Stimulated activated naive CD4-positive, alpha-beta T cell (primary cell): ENCODE data around the gene TAF11L2.
"Not testable (repeated sequence)": the region's sequence is repeated elsewhere in the genome, so short reads cannot be mapped to it uniquely, and the experiment has no call there.

Source experiments
- DNase-seq, 6 experiments: peaks; one replicate each; lab custom pipeline; 2025; lab: John Stamatoyannopoulos, UW

The TAF11L2 gene

DNA sequence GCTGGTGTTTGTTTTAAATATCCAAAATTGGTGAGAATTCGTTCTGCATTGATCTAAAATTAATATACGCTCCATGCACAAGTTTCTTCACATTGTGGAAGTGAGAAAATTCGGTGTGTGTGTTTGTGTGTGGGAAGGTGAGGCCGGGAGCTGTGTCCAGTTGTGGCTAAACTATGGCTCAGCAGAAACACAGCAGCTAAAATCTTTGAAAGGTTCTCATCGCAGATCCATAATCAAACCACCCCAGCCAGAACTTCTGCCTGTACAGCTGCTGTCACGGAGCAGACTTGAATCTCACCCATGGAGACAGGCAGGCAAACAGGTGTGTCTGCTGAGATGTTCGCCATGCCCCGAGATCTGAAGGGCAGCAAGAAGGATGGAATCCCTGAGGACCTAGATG lies at the start of gene TAF11L2:
Gene TAF11L2, plus strand, starts transcription at position 301 of the 400 bp plus-strand sequence.
- DNase-seq: not testable (repeated sequence)

DNA sequence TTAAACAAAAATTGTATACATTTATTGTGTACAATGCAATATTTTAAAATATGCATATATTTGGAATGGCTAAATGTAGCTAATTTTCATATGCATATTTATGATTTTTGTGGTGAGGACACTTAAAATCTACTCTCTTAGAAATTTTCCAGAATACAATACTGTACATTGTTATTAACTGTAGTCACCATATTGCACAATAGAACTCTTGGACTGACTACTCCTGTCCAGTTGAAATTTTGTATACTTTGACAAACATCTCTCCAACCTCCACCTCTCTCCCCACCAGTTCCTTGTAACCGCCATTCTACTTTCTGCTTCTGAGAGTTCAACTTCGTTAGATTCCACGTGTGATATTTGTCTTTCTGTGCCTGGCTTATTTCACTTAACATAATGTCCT lies 49.2 kb upstream of the TAF11L2 start:
- DNase-seq: no peak

GRCh38 chr5:17452936-17453335 lies 45.1 kb upstream of the TAF11L2 start:
- DNase-seq: no peak

DNA sequence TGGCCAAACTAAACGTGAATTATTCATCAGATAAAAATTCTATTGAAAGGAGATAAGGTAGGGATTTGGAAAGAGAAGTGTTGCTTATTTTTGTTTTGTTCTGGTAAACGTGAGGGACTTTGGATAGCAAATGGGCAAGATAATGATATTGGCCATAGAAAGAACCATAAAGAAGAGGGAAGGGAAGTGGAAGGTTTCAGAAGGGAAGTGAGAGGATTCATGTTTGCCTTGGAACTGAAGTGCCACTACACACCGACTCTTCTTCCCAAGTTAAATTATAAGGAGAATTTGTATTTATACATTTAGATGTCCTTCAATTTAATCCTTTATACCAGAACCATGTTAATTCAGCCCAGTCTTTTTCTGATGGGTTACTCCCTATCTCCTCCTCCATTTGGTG lies 42.1 kb upstream of the TAF11L2 start:
- DNase-seq: no peak

DNA sequence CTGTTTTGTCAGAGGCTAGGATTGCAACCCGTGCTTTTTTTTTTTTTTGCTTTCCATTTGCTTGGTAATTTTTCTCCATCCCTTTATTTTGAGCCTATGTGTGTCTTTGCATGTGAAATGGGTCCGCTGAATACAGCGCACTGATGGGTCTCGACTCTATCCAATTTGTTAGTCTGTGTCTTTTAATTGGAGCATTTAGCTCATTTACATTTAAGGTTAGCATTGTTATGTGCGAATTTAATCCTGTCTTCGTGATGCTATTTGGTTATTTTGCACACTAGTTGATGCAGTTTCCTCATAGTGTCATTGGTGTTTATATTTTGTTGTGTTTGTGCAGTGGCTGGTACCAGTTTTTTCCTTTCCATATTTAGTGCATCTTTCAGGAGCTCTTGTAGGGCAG lies 36.2 kb upstream of the TAF11L2 start:
- no peak for DNase-seq

GRCh38 chr5:17463653-17464052 lies 34.4 kb upstream of the TAF11L2 start:
- DNase-seq: no peak

DNA sequence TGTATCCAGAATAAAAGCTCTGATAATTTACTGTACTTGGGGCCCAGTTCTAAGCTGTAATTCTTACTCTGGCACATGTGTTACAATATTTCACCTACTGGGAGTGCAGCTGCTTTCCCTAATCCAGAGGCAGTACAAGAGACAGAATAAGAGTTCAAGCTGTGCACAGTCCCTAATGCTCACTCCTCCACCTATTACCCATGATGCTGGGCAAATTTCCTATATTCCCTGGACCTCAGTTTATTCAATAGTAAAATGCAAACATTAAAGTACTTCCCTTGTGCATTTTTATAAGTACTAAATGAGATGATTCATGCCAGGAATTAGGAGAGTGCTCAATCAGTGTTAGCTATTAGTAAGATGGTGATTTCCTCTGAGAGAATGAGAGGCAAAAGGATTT lies 28.0 kb upstream of the TAF11L2 start:
- no peak for DNase-seq

DNA sequence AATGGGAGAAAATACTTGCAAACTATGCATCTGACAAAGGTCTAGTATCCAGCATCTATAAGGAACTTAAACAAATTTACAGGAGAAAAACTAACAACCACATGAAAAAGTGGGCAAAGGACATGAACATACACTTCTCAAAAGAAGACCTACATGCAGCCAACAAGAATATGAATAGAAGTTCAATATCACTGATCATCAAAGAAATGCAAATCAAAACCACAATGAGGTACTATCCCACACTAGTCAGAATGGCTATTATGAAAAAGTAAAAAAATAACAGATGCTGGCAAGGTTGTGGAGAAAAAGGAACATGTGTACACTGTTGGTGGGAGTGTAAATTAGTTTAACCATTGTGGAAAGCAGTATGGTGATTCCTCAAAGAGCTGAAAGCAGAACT lies 23.0 kb upstream of the TAF11L2 start:
- not testable (repeated sequence) for DNase-seq

- DNase-seq: no peak
Observed at GRCh38 chr5:17477043-17477442, 21.0 kb upstream of the TAF11L2 start.

GRCh38 chr5:17477573-17478265 lies 20.3 kb upstream of the TAF11L2 start:
- DNase-seq: no peak

GRCh38 chr5:17481378-17481777 lies 16.7 kb upstream of the TAF11L2 start:
- DNase-seq: no peak

GRCh38 chr5:17482790-17483189 lies 15.2 kb upstream of the TAF11L2 start:
- DNase-seq: no peak

GRCh38 chr5:17486464-17487173 lies 11.4 kb upstream of the TAF11L2 start:
- DNase-seq: not testable (repeated sequence)

DNA sequence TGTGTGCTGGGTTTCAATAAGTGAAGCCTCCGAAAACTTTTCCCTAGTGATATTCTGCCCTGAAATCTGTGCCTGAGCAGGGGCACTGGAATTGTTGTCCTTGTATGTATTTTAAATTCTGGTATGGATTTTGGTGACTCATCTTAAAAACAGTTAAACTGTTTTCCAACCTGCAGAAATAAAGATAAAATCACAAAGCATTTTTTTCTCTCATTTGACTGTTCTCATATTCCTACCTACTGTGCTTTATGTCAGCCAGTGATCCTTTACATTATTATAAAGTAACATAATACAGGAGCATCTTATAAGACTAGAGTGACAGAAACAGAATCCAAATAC lies 10.9 kb upstream of the TAF11L2 start:
- DNase-seq: no peak

- DNase-seq: not testable (repeated sequence)
Observed at GRCh38 chr5:17491257-17491656, 6.8 kb upstream of the TAF11L2 start.

- no peak for DNase-seq
Observed at GRCh38 chr5:17492770-17493169, 5.3 kb upstream of the TAF11L2 start.

DNA sequence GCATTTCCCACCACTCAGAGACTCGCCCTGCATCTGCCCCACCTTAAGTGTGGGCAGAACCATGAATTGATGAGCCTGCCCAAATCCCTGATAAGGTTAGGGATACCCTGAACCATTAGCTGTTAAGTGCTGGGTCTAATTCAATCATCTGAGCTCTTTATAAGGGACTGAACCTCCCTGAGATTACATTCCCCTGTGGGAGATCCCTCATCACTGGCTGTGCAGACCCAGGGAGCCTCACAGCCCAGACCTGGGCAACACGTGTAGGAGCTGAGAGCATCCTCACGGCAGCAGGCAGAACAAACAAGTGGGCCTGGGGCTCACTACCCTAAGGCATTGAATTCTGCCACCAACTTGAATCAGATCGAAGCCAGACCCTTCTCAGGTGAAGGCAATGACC lies 585 bp upstream of the TAF11L2 start:
- no peak for DNase-seq

DNA sequence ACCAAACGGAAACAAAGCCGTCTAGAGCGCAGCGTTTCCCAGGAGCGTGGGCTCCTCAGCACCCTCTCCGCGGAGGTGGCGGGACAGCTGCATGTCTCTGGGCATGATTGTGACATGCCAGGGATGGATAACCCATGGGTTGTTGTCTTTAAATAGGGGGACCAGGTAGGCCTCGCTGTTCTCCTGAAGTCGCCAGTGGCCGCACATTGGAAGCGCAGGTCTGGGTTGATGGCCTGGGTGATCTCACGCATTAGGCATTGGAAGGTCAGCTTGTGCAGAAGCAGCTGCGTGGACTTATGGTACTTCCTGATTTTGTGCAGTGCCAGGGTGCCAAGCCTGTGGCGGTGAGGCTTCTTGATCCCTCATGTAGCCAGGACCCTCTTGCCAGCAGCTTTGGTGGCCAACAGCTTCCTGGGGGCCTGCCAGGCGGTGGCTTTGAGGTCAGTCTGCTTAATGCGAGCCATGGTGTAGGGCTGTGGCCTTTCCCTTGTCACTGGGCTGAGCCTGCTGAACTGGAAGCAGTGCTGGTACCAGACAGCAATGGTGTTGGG lies 13.8 kb downstream of the TAF11L2 start:
- no peak for DNase-seq

DNA sequence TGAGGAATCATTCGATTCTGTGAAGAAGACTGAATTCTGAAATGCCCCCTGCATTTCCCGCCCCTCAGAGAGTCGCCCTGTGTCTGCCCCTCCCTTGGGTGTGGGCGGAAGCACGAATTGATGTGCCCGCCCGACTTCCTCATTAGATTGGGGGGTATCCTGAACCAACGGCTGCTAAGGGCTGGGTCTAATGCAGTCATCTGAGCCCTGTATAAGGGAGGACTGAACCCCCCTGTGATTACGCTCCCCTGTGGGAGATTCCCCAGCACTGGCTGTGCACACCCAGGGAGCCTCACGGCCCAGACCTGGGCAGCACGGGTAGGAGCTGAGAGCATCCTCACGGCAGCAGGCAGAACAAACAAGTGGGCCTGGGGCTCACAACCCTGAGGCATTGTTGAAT lies 19.5 kb downstream of the TAF11L2 start:
- DNase-seq: not testable (repeated sequence)

- DNase-seq: not testable (repeated sequence)
Observed at GRCh38 chr5:17518067-17518466, 20.0 kb downstream of the TAF11L2 start, which contains the start of gene TAF11L3. Gene TAF11L3, plus strand, starts transcription at chr5:17518367.

GRCh38 chr5:17519508-17519907 lies 21.5 kb downstream of the TAF11L2 start:
- DNase-seq: not testable (repeated sequence)

- DNase-seq: not testable (repeated sequence)
Observed at GRCh38 chr5:17521501-17521900, 23.5 kb downstream of the TAF11L2 start, which contains the start of gene TAF11L4. Gene TAF11L4, plus strand, starts transcription at chr5:17521801.

- DNase-seq: not testable (repeated sequence)
Observed at GRCh38 chr5:17524935-17525334, 26.9 kb downstream of the TAF11L2 start, which contains the start of gene TAF11L5. Gene TAF11L5, plus strand, starts transcription at chr5:17525235.
